ENCODE data around the gene CORO2B.

Gene CORO2B, protein sequence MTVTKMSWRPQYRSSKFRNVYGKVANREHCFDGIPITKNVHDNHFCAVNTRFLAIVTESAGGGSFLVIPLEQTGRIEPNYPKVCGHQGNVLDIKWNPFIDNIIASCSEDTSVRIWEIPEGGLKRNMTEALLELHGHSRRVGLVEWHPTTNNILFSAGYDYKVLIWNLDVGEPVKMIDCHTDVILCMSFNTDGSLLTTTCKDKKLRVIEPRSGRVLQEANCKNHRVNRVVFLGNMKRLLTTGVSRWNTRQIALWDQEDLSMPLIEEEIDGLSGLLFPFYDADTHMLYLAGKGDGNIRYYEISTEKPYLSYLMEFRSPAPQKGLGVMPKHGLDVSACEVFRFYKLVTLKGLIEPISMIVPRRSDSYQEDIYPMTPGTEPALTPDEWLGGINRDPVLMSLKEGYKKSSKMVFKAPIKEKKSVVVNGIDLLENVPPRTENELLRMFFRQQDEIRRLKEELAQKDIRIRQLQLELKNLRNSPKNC

DNA sequence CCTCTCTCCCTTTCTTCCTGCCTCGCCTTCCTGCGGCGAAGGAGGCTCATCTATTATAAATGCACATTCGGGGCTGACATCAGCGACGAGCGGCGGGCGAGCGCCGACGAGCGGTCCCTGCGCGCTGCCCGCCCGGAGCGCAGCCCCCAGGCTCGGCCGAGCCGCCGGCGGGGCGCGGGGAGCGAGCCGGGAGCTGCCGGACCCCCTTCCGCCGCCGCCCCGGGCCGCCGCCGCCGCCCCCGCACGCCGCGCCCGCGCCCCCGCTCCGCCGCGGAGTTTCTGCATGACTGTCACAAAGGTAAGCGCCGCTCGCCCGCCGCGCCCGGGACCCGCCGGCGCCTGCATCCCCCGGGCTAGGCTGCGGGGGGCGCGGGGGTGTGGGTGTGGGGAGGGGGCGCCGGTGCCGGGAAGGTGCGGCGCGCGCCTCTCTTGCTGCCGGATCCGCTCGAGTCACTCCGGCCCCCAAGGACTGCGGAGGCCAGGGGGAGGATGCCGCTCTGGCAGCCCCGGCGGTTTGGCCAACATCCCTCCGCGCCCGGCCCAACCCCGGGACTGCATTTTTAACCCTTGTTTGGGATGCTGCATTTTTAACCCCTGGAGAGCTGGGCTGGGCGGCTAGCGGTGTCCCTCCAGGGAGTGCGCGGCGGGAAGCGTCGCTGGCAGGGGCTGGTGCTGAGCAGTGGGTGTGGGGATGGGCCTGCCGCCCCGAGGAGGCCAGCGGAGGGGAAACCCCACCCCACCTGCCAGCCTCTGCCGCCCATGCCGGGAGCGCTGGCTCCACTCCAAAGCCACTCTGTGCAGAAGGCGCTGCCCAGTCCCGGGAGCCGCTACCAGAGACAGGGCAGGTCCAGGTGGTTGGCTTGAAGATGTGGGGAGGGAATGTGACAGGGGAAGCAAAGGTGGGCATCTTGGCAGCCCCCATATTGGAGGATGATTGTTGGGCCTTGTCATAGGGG, at the start of gene CORO2B:
Gene CORO2B, plus strand, starts transcription at position 14 of the 956 bp plus-strand sequence. Its CDS starts 270 bp downstream, at position 284.
- DNase-seq, result no peak

DNA sequence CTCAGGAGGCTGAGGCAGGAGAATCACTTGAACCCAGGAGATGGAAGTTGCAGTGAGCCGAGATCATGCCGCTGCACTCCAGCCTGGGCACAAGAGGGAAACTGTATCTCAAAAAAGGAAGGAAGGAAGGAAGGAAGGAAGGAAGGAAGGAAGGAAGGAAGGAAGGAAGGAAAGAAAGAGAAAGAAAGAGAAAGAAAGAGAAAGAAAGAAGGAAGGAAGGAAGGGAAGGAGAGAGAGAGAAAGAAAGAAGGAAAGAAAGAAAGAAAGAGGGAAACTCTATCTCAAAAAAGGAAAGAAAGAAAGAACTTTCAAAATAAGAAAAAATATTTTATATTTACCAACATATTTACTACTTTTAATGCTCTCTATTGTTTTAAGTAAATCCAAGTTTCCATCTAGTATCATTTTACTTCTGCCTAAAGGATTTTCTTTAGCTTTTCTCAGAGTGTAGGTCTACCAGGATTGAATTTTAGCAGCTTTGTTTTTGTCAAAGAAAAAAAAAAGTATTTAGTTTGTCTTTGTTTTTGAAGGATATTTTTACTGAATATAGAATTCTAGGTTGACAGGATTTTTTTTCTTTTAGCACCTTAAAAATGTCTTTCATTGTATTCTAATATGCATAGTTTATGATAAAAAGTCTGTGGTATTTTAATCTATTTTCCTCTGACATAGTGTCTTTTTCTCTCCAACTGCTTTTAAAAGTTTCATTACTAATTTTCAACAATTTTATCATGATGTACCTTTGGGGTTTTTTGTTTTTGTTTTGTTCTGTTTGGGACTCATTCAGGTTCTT, 47.2 kb upstream of the CORO2B start:
- no peak for DNase-seq

DNA sequence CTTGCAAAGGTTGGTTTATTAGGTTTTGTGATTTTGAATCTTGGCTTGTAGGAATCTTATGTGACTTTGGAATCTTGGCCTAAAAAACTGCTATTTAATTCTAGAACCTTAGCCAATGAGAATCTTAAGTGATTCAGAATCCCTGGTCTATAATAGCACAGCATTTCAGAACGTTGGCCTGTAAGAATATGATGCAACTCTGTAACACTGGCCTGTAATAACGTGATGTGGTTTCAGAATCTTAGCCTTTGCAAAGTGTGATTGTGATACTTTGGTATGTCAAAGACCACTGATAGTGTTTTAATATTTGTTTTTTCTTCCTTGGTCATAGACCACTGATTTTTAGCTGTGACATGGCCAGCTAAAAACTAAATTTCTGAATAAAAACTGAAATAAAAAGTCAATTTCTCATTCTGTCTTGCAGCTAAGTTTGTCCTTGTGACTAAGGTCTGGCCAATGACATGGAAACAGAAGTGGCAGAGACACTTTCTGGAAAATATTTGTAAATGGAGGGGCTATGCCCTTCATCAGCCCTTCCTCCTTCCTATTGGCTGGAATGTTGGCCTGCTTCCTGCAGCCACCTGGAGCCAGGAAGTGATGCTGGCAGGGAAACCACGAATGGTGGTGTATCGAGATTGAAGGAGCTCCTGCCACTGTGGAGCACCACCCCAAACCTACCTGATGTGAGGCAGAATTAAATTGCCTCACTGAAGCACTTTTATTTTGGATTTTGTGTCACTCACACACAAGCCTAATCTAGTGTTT, 42.3 kb upstream of the CORO2B start:
- DNase-seq, result no peak

DNA sequence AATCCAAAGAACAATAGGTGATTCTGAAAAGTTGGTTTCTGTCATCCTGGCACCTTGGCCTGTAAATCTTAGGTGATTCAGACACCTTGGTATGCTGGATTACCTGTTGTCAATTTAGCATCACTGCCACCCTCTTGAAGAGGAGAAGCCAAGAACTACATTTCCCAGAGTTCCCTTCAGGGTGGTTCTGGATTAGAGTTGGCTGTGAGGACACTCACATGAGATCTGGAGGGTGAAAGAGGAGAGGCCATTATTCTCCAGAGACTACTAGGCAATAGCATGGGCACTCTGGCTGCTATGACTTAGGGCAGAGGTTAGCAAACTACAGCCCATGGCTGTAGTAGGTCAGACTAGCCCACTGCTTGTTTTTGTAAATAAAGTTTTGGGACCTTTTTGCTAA, 41.7 kb upstream of the CORO2B start:
- DNase-seq, result no peak

DNA sequence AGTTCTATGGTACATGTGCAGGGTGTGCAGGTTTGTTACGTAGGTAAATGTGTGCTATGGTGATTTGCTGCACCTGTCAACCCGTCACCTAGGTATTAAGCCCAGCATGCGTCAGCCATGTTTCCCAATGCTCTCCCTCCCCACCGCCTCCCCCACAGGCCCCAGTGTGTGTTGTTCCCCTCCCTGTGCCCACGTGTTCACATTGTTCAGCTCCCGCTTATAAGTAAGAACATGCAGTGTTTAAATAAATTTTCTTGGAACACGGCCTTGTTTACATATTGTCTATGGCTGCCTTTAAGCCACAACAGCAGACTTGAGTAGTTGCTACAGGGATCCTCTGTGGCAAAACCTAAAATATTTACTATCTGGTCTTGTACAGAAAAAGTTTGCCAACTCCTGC, 41.3 kb upstream of the CORO2B start:
- no peak for DNase-seq

DNA sequence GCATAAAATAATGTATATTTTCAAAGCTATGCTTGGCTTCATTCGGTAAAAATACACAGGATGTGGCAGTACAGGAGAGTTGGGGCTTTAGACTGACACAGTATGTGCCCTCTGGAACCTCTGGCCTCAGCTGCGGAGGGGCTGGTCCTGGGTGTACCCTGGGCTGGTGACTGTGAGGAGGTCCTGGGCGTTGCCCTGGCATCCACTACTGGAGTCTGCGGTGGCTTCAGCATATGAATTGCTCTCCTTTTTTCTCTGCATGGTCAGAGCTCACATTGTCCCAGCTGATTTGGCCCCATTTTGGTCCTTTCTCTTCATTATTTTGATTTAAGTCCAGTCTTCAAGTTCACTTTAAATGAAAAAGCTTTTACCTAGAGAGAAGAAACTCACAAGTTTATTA, 40.5 kb upstream of the CORO2B start:
- no peak for DNase-seq

DNA sequence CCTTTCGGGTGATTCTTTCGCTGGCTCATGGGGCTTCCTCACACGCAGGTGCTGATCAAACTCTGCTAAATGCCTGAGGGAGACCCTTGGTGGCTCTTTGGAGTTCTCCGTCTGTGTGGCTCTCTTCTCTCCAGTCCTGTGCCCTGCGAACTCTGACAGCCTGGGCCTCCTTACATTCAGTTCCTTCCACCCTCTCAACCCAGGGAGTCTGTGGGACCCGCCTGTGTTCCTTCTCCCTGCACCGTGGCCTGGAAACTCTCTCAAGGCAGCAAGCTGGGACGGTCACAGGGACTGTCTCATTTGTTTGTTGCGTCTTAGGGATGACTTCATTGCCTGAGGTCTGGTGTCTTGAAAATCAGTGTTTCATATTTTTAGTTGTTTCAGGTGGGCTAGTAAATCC, 37.0 kb upstream of the CORO2B start:
- DNase-seq, result no peak

DNA sequence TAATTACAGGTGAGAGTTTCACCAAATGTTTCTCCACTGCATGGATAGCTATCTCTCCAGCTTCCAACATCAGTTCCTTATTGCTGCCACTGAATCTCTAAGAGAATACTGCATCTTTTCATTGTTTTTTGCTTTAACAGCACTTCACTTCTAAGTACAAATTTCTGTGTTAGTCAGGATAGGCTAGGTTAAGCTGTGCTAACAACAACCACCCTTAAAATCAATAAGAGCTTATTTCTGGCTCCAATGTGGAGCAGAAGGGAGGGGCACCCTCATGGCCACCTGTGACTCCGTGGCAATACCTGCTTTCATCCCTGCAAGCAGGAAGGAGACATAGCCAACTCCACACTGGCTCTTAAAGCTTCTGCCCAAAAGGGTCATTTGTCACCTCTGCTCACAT, 36.4 kb upstream of the CORO2B start:
- DNase-seq, result no peak

DNA sequence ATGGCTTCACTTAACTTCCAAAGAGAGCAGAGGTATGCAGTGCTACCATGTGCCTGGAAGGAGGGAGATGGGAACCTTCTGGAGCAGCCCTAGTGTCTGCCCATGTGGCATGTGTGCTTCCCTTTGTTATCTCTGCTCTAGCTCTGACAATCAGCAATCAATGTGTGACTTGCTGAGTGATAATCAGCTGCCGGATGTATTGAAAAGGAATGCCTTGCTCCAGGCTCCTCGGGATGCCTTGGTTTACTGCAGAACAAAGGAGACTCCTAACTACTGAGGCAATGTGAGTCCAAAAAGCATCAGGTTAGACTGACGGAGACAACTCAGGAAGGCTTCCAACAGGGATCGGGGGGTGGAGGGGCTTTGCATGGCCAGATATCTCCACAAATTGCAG, 36.0 kb upstream of the CORO2B start:
- no peak for DNase-seq

DNA sequence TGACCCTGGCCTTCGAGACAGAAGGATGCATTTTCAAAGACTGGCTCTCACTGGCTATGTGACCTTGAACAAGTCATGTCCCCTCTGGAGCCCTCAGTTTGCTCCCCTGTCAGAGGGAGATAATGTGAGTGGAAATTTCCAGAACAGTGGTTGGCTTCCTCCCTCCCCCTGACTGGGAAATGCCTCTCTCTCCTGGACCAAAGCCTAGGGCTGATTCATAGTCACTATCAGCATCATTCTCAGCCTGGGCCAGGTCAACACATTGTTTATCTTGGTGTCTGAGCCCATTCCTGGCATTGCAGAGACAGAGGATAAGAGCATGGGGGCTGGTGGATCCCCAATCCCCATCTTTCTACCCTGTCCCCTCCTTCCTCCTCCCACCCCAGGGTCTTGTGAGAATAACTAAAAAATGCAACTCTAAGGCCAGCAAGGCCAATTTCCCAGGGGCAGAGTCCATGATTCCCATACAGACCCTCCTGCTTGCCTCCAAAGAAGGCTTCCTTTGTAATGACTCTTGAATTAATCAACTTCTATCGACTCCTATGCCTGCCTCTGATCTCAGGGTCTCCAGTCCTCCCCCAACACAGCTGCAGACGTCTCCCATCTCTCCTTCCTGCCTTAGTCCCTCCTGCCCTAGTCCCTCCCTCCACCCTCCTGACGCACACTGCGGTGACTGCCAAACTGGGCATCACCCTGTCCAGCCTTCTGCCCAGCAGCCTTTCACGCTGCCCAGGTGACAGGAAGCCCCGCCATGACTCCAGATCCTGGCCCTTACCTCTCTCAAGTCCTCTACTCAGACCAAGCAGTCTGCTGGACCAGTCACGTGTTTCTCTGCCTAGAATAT, 35.4 kb upstream of the CORO2B start:
- no peak for DNase-seq

DNA sequence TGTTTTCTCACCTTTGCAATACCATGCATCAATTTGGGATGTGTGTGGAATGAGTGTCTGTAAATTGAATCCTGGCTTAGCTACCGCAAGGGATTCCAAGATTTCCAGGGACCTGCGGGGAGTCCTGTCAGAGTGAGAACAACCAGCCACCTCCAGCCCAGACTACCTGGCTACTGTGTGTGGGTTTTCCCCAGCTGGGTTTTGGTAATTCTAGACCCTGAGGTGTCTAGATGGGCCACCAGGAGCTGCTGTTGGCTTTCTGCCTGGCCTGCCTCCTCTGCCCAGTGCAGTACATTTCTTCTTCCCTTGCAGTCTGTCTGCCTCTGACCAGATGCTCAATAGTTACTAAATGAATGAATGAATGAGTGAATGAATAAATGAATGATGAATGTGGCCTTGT, 32.5 kb upstream of the CORO2B start:
- DNase-seq, result no peak

DNA sequence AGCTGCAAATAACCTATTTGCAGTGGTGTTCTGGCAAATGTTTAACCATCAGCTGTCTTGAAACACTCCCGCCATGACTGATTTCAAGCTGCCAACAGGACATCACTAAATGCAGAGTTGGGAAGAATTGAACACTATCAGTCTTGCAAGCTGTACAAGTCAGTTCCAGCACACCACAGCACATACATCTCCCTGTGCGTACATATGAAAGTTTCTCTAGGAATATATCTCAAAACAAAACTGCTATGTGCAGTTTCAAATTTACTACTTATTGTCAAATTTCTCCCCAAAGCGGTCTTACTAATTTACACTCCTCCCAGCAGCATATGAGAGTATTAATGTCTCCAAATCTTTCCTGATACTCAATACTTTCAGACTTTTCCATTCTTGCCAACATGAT, 30.4 kb upstream of the CORO2B start:
- no peak for DNase-seq

DNA sequence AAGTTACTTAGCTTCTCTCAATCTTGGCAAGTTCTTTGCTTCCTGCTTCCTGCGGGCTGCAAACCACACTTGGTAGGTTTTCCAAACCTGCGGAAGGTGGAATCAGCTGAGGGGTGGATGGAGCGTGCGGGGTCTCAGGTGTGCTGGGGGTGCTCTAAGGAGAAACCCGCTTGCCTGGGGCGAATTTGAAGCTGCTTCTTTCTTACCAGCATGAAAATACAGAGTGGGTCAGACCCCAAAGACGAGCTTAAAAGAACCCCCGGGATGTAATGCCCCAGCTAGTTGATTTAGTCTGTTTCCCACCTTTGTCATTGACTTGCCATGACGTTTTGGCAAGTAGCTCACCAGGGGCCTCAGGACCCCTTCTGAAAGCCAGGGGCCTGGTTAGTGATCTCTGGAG, 28.8 kb upstream of the CORO2B start:
- DNase-seq, result no peak

DNA sequence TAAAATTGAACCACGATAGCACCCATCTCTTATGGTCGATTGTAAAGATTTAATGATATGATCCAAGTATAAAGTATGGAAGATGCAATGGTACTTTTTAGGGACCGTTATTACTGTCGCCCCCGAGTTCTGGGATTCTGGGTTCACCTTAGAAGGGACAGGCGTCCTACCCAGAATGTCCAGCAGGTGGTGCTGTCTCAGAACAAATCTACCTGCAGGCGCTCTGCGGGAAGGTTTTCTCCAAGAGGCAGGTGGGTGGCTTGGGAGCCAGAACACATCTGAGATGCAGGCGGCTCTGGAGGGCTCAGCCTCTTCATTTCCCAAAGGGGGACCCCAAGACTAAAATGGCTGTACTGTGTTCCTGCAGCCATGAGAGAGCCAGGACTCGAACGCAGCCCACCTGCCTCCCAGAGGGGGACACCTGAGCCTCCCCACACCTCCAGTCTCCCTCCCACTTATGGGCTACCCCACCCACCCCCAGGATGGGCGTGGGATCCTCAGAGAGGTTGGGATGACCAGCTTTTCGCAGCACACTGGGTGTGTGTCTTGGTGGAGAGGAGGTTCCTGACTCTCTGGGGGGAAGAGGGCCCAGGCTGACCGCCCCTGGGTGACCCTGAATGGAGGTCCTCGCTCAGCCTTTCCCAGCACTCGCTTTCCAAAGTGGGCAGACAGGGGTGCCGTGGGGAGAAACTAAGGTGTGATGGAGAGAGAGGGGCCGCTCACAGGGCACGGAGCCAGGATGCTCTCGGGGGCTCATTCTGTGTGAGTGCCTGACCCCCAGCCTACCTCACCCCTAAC, 28.1 kb upstream of the CORO2B start:
- DNase-seq, result peak; percentile 77

DNA sequence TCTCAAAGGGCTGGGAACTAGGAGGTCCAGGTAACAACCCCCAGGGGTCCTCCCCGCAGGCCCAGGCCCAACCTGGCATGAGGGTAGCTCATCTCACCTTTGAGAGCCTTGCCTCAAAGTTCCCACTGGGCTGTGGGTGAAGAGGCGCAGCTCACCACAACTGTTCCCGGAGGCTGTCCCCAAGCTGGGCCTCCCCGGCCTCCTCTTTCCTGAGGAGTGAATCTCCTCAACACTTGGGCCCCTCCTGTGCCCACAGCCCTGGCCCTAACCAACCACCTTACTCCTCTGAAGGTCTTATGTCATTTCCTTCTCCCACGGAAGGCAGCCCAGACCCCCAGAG, 27.5 kb upstream of the CORO2B start:
- DNase-seq, result no peak

DNA sequence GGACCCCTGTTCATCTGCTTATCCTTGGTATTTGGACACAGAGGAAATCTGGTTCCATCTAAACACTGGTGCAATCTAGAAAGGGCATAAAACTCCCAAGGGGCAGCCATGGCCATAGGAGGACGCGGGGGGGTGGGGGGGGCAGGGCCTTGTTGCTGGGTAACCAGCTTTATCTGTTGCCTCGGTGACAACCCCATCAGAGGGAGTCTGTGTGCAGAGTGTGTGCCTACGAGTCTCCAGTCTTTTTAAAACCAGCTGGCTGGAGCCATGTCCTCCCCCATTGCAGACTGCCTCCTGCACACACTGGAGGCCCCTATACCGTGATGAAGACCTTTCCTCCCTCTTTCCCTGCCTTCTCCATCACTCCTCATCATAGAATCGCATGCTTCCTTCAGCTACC, 26.4 kb upstream of the CORO2B start:
- DNase-seq, result no peak

DNA sequence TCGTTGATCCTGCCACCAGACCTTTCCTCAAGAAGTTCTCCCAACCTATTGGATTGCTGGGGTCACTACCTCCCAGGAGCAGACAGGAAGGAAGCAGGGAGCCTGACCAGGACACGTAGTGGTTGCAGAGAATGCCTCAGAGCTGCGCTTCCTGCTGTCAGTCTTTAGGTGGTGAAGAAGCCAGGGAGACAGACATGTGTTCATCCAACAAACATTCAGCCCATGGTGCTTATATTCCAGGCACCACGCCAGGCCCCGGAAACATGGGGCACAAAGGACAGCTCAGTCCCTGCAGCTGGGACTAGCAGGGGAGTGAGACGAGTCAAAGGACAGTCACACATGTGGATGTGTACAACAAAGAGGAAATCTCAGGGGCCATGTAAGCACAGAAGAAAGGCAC, 26.0 kb upstream of the CORO2B start:
- no peak for DNase-seq

DNA sequence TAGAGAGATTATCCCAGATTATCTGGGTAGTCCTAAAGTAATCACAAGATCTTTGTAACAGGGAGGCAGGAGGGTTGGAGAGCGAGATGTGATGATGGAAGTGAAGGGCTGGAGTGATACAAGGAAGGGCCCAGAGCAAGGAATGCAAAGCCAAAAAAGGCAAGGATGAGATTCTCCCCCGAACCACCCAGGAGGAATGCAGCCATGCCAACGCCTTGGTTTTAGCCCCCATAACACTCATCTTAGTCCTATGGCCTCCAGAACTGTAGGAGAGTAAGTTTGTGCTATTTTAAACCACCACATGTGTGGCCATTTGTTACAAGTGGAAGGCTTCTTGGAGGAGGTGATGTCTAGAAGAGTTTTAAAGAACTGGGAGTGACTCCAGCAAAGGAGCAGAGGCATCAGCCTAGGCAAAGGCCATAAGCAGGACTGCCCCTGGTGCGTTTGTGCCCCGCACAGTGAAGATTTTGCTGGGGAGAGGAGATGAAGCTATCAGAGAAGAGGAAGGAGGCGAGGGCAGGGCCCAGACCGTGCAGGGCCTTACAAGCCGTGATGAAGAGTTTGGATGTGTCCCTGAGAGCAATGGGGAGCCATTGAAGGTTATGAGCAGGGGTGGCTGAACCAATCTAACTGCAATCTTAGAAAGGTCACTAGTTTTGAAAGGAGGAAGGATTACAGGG, 25.3 kb upstream of the CORO2B start:
- no peak for DNase-seq

DNA sequence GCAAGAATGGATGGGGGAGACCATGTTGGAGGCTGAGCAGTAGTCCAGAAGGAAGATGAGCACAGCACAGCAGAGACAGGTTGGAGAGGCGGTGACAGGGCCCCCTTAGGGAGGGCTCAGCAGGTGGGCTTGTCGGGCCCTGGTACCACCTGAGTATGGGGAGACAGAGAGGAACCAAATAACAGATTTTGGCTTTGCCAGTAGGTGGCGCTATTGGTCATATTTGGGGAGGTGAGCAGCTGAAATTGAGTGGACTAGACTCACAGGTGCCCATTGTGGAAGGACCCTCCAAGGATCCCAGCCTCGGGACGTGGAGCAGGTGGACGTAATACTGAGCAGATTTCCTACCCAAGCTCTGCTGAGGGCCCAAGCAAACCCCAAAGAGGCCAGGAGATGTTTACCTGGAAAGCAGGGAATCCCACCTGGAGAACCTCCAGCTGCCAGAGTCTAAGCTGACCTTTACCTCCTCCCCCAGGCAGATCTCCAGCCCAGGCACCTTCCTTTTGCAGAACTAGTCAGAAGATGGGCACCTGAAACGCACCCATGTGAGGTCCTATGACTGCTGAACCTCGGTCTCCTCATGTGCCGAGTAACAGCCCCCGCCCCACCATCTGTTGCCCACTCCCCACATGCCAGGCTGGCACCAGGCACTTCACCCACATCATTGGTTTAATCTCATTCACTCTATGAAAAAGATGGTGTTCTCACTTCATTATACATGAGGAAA, 24.6 kb upstream of the CORO2B start:
- DNase-seq, result peak; percentile 37
